ENCODE data around the gene UNC13C.

DNA sequence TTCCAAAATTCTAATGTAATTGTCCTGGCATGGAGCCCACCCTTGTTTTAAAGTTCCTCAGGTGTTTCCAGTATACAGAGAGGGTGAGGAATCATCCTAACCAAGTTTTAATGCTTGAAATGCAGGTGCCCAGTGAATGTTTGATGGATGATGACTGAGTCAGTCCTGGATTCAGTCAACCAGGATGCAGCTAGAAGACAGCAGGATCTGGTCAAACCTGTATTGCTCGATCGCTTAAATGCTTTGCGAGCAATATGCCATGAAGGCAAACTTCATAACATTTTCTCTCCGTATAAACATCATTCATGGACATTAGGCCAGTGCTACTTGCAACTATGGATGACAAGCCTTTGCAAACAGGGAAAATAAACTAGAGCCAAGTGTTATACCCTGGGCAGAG, 627.3 kb downstream of the UNC13C start:
- TF ChIP-seq, protein P1, sequence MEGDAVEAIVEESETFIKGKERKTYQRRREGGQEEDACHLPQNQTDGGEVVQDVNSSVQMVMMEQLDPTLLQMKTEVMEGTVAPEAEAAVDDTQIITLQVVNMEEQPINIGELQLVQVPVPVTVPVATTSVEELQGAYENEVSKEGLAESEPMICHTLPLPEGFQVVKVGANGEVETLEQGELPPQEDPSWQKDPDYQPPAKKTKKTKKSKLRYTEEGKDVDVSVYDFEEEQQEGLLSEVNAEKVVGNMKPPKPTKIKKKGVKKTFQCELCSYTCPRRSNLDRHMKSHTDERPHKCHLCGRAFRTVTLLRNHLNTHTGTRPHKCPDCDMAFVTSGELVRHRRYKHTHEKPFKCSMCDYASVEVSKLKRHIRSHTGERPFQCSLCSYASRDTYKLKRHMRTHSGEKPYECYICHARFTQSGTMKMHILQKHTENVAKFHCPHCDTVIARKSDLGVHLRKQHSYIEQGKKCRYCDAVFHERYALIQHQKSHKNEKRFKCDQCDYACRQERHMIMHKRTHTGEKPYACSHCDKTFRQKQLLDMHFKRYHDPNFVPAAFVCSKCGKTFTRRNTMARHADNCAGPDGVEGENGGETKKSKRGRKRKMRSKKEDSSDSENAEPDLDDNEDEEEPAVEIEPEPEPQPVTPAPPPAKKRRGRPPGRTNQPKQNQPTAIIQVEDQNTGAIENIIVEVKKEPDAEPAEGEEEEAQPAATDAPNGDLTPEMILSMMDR (conservative IDR thresholded peaks at IDR 0.05 in 1 of 2, IDR thresholded peaks at IDR 0.05 in 1 of 2; ENCODE audit: extremely low read depth in 1 of 2, insufficient read depth in 1 of 2, low read depth in 1 of 2, low read length in 2 of 2), result no peak
- TF ChIP-seq EZH2 (IDR thresholded peaks at IDR 0.05; ENCODE audit: borderline replicate concordance, low read length), result no peak
